Nucleus accumbens (tissue), 56 donors: Measurements from ENCODE around the gene PPFIA3.
A peak's percentile ranks its signal among the peaks of the same experiment; 100 is the strongest.

Experiments used
- DNase-seq, 56 donors: peaks; one replicate each; lab custom pipeline; 2025; lab: John Stamatoyannopoulos, UW

Gene PPFIA3

DNA sequence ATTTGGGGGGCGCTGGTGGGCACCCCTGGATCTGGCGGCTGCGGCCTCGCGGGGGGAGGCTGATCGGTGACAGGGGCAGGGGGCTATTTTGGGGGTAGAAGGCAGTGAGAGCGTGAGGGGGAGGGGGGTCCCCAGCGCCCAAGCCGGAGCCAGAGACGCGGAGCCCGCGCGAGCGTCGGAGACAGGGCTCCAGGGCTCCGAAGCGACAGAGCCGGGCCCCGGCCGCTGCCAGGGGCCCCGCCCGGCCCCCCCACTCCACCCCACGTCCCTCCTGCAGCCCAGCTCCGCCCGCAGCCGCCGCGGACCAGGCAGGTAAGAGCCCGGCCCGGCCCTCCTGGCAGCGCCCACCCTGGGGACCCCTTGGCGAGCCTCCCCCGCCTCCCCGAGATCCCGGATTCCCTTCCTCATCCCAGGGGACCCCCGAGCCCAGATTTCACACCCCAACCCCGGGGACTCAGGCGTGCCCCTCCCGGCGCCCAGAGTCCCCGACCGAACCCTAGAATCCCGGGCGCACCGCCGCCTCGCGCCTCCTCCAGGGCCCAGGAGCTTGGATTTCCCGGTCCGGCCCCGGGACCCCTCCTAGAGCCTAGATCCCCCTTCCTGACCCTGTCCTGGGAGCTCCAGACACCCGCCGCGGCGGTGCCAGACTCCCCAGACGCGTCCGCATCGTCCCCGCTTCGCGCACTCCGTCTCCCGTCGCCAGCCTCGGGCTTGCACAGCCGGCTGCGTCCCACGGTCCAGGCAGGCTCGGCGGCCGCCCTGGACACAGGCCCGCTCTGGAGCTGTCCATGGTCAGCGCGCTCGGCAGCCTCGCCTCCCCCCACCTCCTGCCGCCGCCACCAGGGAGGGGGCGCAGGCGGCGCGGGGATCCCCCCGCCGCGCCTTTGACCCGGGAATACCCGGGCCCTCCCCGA, at the start of gene PPFIA3:
TSS of gene PPFIA3 (plus strand) at position 134 of the 914 bp plus-strand sequence. CDS start 8,330 bp downstream, outside the sequence.
- DNase-seq = peak in 36 of 56 donors; percentile 12 to 65 (median 30)

DNA sequence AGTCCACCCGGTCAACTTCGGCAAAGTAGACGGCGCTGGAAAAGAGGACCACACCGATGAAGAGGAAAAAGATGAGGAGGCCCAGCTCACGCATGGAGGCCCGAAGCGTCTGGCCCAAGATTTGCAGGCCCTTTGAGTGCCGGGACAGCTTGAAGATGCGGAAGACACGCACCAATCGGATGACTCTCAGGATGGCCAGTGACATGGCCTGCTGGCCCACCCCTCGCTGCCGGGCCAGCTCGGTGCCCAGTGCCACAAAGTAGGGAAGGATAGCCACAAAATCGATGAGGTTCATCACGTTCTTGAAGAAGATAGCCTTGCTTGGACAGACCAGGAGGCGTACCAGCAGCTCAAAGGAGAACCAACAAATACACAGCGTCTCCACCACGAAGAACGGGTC, 48.9 kb upstream of the PPFIA3 start:
- no peak for DNase-seq

DNA sequence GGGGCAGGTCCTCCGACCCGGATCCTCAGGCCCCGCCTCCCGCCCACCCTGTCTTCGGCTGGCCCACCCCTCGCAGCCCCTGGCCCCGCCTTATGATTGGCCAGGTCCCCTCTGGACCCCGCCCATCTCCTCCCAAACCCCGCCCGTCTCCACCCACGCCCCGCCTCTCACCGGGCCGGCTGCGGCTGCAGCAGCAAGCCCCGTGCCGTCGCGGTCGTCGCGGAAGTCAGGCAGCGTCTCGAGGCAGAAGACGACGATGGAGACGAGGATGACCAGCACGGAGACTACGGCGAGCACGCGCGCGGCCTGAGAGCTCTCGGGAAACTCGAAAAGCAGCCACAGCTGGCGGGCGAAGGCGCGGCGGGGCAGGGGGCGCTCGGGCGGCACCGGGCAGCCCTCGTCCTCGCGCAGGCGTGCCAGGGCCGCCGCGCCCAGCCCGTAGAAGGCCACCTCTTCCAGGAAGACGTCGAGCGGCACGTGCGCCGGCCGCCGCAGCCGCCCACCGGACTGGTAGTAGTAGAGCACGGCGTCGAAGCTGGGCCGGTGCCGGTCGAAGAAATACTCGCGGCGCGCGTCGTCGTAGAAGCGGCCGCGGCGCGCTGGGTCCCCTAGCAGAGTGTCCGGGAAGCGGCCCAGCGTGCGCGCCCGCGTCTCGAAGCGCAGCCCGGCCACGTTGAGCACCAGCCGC, 47.3 kb upstream of the PPFIA3 start:
- peak in 1 of 56 donors; percentile 6 for DNase-seq

DNA sequence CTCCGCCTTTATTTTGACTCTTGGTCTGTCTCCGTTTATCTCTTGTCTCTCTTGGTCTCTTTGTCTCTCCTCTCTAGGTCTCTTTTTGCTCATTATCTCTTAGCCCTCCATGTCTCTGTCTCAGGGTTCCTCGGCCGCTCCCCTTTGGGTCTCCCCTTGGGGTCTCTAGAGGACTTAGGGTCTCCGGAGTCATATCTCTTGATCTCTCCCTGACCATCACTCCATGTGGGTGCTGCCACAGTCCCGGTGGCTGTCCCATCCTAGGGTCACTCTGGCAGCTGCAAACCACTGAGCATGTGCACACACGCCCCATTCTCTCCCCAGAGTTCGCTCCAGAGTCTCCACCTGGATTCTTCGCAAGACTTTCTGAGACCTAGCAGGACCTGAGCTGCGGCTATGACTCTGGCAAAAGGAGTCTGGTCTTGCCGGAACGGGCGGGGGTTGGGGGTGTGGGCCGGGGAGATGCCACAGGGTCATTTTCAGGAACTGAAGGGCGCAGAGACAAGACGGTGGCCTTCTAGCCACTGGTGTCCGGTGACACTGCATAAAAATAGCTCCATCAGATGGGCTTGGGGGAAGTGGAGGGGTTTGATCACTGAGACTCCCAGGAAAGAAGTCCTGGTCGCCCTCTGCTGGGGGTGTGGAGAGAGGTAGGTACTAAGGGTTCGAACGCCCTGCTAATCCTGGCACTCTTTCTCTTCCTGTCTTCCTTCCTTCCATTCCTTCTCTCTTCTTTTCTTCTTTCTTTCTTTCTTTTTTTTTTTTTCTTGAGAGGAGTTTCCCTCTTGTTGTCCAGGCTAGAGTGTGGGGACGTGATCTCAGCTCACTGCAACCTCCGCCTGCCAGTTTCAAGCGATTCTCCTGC, 45.6 kb upstream of the PPFIA3 start:
- no peak for DNase-seq

DNA sequence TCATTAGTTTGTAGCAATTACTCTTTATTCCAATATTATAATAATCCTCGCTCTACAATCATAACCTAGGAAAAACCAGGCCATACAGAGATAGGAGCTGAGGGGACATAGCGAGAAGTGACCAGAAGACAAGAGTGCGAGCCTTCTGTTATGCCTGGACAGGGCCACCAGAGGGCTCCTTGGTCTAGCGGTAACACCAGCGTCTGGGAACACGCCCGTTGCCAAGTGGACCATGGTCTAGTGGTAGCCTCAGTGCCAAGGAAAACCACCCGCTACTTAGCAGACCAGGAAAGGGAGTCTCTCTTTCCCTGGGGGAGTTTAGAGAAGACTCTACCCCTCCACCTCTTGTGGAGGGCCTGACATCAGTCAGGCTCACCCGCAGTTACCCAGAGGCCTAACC, 44.5 kb upstream of the PPFIA3 start:
- DNase-seq = peak in 37 of 56 donors; percentile 1 to 73 (median 22)

DNA sequence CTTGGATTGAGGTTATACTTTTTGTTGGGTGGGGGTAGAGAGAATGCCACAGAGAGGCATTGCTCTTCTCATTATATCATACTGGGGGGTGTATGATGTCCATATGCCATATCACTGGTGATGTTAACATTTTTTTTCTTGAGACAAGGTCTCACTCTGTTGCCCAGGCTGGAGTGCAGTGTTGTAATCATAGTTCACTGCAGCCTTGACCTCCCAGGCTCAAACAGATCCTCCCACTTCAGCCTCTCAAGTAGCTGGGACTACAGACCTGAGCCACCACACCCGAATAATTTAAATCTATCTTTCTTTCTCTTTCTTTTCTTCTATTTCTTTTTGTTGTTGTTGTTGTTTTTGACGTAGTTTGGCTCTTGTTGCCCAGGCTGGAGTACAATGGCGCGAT, 39.0 kb upstream of the PPFIA3 start:
- no peak for DNase-seq

DNA sequence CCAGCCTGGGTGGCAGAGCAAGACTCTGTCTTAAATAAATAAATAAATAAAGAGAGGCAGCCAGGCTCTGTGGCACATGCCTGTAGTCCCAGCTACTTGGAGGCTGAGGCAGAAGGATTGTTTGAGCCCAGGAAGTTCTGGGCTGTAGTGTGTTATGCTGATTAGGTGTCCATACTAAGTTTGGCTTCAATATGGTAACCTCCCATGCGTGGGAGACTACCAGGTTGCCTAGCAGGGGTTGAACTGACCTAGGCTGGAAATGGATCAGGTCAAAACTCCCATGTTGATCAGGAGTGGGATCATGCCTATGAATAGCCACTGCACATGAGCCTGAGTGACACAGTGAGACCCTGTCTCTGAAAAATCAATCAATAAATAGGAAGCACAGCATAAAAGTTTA, 38.1 kb upstream of the PPFIA3 start:
- no peak for DNase-seq

DNA sequence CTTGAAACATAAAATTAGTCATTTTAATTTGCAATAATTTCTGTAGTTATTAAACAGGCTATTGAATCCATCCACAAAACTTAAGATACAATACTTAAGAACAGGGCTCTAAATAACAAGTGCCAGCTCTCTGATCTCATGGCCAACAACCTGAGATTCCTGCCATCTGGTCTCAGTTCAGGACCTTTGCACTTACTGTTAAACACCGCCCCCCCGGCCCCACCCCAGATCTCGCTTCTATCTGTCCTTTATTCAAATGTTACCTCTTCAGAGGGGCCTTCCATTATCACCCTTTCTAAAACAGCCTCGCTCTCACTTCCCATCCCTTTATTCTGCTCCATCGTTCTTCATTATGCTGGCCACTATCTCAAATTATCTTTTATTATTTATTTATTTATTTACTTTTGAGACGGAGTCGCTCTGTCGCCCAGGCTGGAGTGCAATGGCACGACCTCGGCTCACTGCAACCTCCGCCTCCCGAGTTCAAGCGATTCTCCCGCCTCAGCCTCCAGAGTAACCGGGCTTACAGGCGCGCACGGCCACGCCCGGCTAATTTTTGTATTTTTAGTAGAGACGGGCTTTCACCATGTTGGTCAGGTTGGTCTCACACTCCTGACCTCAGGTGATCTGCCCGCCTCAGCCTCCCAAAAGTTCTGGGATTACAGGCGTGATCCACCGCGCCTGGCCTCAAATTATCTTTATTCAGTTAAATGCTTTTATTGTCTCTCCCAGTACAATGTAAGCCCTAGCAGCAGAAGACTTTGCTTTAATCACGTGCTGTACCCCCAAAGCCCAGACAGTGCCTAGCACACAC, 34.9 kb upstream of the PPFIA3 start:
- peak in 2 of 56 donors; percentile 26 to 41 for DNase-seq

DNA sequence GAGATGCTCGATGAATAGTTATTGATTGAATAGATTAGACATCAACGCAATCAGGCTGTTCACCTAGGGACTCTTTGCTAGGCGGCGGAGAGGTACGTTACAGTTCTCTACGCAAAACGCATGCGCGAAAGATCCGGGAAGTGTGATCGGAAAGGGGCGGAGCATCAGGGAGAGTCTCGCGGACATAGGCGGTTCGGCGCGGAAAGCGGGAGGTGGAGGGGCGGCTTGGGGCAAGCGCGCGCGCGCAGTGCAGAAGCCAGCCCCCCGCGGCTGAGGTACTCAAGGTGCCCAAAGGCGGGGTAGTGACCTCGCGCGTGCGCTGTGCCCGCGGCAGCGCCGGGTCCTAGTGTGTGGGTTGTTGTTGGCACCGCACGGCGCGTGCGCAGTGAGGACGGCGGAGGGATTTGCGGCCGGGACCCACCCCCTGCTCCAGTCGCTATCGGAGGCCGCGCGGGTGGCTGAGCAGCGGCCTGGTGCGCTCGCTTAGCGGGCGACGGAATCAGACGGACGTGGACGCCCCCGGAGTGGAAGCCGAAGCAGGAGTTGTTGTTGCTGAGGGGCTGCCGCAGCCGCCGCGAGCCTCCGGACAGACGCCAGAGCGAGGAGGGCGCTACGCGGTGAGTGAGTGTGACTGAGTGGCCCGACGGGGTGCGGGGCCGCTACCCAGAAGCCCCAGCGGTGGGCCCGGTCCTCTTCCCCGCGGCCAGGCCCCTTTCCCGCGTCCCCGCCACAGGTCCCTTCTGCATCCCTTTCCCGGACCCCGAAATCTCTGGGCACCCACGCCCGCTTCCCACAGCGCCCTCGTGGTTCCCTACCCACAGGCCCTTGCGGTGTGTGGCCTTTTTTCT, 34.1 kb upstream of the PPFIA3 start, which contains the start of gene SNRNP70:
TSS of gene SNRNP70 (plus strand) at position 432 of the 848 bp plus-strand sequence. CDS start 964 bp downstream, outside the sequence.
- peak; percentile 67 to 100 (median 97) for DNase-seq

DNA sequence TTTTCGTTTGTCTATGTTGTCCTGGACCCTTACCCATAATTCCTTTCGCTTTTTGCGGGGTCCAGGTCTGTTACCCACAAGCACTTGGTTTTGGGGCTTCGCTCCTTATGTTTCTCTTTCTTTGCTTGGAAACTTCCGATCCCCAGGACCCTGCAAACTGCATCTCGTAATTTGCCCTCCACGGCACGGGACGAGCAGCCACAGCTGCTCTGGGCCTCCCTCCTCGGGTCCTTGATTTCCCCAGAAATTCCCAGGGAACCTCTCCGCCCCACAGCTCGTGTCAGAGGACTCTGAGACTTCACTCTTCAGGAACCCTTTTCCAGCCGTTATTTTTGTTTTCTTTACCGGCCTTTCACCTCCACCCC, 33.5 kb upstream of the PPFIA3 start:
- DNase-seq = no peak

DNA sequence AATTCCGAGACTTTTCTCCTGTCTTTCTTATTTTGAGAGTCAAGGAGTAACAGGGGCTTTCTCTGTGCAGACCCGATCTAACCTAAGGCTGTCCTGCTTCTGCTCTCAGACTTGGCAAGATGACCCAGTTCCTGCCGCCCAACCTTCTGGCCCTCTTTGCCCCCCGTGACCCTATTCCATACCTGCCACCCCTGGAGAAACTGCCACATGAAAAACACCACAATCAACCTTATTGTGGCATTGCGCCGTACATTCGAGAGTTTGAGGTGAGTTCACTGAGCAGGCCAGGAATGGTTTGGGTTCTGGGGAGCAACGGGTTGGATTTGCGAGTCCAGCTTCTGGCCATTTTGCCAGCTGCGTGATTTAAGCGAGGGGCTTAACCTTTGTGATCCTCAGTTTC, 33.0 kb upstream of the PPFIA3 start:
- no peak for DNase-seq

DNA sequence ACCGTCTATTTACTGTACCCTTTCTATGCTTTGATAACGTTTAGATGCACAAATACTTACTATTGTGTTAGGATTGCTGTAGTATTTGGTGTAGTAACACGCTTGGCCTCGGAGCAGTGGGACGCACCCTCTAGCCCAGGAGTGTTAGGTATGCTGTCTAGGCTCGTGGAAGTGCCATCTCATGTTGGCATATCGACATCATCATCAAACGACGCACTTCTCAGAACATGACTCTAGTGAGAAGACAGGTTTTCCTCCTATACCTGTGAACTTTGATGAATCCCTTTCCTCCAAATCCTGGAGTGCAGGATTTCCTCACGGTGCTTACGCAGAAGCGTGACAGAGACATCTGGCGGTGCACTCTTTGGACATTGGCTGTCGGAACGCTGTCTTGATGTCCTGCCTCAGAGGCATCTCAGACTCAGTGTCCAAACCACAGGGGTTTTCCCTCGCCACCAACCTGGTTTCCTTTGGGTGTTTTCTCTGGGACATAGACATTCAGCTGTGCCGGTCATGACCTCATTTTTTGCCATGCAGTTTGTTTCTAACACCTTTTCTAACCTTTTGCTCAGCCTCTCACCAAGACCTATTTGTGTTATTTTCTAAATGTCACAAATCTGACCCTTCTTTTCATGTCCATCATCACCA, 27.8 kb upstream of the PPFIA3 start:
- no peak for DNase-seq

DNA sequence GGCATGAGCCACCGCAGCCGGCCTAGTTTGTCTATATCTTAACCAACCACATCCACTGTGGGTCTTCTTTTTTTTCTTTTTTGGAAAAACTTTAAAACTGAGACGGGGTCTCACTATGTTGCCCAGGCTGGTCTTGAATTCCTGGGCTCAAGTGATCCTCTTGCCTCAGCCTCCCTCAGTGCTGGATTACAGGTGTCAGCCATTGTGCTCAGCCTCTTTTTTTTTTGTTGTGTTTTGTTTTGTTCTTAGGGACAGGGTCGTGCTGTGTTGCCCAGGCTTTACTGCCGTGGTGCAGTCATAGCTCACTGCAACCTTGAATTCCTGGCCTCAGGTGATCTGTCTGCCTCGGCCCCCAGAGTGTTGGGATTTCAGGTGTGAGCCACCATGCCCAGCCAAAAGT, 26.7 kb upstream of the PPFIA3 start:
- DNase-seq = no peak

DNA sequence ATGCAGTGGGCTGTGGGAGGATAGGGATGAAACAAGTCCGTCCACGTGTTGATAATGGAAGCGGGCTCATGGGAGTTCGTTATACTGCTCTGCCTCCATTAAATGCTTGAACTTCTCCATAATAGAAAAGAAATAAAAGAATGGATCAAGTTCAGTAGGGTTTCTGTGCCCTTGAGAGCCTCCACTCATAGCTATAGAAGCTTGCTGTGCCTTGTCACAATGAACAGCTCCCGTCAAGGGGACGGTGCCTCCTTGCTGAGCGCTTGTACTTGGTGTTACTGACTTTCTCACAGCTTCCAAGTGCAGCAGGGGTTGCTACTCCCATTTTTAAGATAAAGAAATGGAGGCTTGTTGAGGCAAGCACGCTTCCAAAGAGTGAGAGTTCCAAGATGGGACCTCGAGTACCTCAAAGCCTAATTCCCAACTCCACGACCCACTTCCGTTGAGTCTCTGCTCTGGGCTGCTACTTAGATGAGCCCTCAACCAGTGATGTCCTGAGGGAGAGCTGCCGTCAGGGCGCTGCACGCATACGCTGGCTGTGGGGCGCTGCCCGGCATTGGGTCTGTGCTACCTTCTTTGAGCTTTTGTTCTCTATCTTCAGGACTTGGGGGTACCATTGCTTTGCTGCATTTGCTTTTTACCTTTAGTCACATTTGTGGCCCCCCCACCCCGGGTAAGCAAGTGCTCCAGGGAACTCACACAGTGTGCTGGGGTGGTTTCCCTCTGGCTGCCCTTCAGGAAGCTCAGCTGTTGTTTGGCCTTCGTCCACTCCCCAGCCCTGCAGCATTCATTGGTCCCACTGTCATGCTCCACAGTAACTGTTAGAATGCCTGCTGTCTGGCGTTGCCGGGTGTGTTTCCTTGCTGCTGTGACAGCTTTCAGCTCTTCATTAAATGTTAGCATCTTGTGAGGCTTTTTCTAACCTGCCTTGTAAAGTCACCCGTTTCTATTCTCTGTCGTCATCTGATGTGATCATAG, 24.6 kb upstream of the PPFIA3 start:
- peak in 38 of 56 donors; percentile 5 to 68 (median 29) for DNase-seq

DNA sequence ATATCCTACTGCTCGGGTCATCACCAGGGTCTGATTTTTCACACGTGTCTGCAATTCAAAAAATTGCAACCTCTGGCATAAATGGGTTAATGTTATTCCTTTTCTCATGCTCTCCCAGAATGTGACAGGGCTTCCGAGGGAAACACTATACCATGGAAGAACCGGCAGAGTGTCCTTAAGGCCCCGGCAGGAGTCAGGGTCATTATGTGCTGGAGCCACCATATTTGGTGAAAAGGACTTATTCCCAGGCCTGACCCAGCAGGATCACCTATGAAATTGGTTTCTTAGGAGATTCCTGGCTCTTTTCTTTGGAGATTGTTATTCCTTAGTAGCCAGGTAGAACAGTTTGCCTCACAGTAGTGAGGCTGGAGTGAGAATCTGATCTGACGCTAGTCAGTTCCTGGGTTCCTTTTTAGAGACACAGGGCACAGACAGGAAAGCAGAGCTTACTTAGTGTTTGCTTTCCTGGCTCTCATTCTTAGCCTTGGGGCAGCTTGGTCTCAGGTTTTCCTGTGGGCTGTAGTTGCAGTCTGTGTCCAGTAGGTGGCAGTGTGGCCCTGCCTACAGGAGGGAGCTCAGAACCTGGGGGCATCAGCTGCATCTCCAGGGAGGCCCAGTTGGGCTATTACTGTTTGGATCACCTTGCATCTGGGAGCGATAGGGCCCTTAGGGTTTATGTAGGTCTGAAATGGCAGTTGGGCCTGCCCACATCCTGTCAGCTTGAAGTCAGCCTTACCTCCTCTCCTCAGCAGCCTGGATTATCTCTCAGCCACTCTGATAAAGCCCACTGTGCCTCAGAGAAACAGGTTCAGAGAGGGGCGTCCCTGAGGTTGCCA, 21.7 kb upstream of the PPFIA3 start:
- peak in 47 of 56 donors; percentile 4 to 74 (median 36) for DNase-seq

DNA sequence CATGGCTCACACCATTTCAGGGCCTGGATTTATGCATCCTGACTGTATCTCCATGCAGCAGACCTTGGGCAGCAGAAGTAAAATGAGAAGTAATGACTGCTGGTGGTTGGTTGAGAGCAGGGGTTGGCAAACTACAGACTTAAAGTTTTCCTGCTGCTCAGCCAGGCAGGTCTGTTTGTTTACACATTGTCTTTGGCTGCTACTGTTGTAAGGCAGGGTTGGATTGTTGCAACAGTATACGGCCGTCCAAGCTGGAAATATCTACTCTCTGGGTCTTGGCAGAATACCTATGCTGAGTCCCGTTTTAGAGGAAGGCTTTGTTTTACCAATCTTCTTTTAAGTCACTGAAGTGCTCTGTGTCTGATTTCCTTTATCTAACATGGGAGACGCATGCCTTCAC, 20.5 kb upstream of the PPFIA3 start:
- no peak for DNase-seq
